Neural crest cell (in vitro differentiated cells): ENCODE measurements around the gene SNX15. TPM values are rescaled to one million over a fixed set of nuclear protein-coding genes. Genes with fewer than 3 reads are reported as not detected.
"Not testable (repeated sequence)": the region's sequence is repeated elsewhere in the genome, so short reads cannot be mapped to it uniquely, and the experiment has no call there.

ENCODE experiments used
- DNase-seq: peaks from one replicate; pipeline ENCODE4 v3.0.0; 2021; ENCODE audit warnings: low read depth, mixed read lengths, low spot score
- H3K27ac Mint-ChIP-seq: one replicate; pipeline ENCODE4 v1.8.0; 2021; ENCODE audit warnings: mild to moderate bottlenecking, mixed read lengths; ENCODE audit not compliant: unreplicated experiment
- H3K27me3 Mint-ChIP-seq: 2 replicates; pipeline ENCODE4 v1.8.0; 2021; ENCODE audit warnings: low read depth, mild to moderate bottlenecking, mixed read lengths
- H3K36me3 Mint-ChIP-seq: 2 replicates; pipeline ENCODE4 v1.8.0; 2021; ENCODE audit warnings: low read depth, mild to moderate bottlenecking, mixed read lengths
- H3K4me1 Mint-ChIP-seq: 2 replicates; pipeline ENCODE4 v1.8.0; 2021; ENCODE audit warnings: mixed read lengths
- H3K4me3 Mint-ChIP-seq: one replicate; pipeline ENCODE4 v1.8.0; 2021; ENCODE audit warnings: mild to moderate bottlenecking, mixed read lengths
- H3K9me3 Mint-ChIP-seq: 2 replicates; pipeline ENCODE4 v1.8.0; 2021; ENCODE audit warnings: mixed read lengths
- total RNA-seq: library from RNA; stranded (reverse); gene quantifications from 2 replicates; pipeline ENCODE4 v1.2.1, GENCODE V29; 2021
- TF ChIP-seq, protein P1 (sequence below): fragments of 200-600 bp; sonication (generic); conservative IDR thresholded peaks from 2 replicates; pipeline ENCODE4 v1.5.0; 2021; ENCODE audit warnings: antibody characterized with exemption, mild to moderate bottlenecking

Gene SNX15
- total RNA-seq, 1 donor from 2014 or later, result 31.7 TPM

GRCh38 chr11:64999478-64999877 lies 27.8 kb upstream of the SNX15 start:
- peaks cover 8% of the 10 kb centered on the region for H3K4me1 Mint-ChIP-seq
- H3K27me3 Mint-ChIP-seq, result no peaks in the 10 kb centered on the region
- DNase-seq, result no peak
- no peak overlapping the region for H3K4me3 Mint-ChIP-seq
- no peaks in the 10 kb centered on the region for H3K9me3 Mint-ChIP-seq
- H3K36me3 Mint-ChIP-seq, result no peaks in the 10 kb centered on the region
- TF ChIP-seq, protein P1, sequence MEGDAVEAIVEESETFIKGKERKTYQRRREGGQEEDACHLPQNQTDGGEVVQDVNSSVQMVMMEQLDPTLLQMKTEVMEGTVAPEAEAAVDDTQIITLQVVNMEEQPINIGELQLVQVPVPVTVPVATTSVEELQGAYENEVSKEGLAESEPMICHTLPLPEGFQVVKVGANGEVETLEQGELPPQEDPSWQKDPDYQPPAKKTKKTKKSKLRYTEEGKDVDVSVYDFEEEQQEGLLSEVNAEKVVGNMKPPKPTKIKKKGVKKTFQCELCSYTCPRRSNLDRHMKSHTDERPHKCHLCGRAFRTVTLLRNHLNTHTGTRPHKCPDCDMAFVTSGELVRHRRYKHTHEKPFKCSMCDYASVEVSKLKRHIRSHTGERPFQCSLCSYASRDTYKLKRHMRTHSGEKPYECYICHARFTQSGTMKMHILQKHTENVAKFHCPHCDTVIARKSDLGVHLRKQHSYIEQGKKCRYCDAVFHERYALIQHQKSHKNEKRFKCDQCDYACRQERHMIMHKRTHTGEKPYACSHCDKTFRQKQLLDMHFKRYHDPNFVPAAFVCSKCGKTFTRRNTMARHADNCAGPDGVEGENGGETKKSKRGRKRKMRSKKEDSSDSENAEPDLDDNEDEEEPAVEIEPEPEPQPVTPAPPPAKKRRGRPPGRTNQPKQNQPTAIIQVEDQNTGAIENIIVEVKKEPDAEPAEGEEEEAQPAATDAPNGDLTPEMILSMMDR, result no peak
- H3K27ac Mint-ChIP-seq, result no peak overlapping the region

GRCh38 chr11:65002706-65003105 lies 24.5 kb upstream of the SNX15 start:
- no peaks in the 10 kb centered on the region for H3K27me3 Mint-ChIP-seq
- no peak overlapping the region for H3K4me3 Mint-ChIP-seq
- H3K9me3 Mint-ChIP-seq, result no peaks in the 10 kb centered on the region
- DNase-seq, result no peak
- H3K27ac Mint-ChIP-seq, result no peak overlapping the region
- no peaks in the 10 kb centered on the region for H3K4me1 Mint-ChIP-seq
- no peaks in the 10 kb centered on the region for H3K36me3 Mint-ChIP-seq
- TF ChIP-seq, protein P1, result no peak

GRCh38 chr11:65003282-65003681 lies 24.0 kb upstream of the SNX15 start:
- no peaks in the 10 kb centered on the region for H3K9me3 Mint-ChIP-seq
- TF ChIP-seq, protein P1, result no peak
- H3K36me3 Mint-ChIP-seq, result no peaks in the 10 kb centered on the region
- no peak overlapping the region for H3K4me3 Mint-ChIP-seq
- no peak for DNase-seq
- H3K27me3 Mint-ChIP-seq, result no peaks in the 10 kb centered on the region
- H3K4me1 Mint-ChIP-seq, result no peaks in the 10 kb centered on the region
- H3K27ac Mint-ChIP-seq, result no peak overlapping the region

GRCh38 chr11:65003968-65004367 lies 23.3 kb upstream of the SNX15 start:
- not testable (repeated sequence) for H3K36me3 Mint-ChIP-seq, H3K9me3 Mint-ChIP-seq, H3K27me3 Mint-ChIP-seq, H3K4me3 Mint-ChIP-seq, DNase-seq, H3K27ac Mint-ChIP-seq, H3K4me1 Mint-ChIP-seq

DNA sequence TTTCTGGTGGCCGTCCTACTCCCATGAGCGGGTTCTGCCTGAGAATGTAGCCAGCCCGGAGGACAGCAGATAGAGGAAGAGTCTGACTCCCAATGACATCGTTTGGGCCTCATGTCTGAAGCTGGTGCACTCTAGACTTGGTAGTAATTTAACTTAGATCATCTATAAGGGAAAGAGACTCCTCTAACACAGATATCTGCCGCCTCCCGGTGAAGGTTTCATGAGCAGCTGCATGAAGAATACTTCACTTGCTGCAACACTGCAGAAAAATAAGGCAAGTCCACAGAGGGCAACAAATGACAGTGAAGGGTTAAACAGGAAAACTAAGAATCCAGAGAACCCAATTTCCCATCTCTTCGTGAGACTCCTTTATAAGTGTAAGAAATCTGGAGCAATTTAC lies 19.2 kb upstream of the SNX15 start:
- Mint-ChIP-seq H3K27ac (no peak overlapping the region), H3K4me1 (peaks cover 2% of the 10 kb centered on the region), H3K27me3 (no peaks in the 10 kb centered on the region), H3K4me3 (no peak overlapping the region), H3K36me3 (no peaks in the 10 kb centered on the region), H3K9me3 (no peaks in the 10 kb centered on the region)
- DNase-seq, result no peak
- TF ChIP-seq, protein P1, result no peak

DNA sequence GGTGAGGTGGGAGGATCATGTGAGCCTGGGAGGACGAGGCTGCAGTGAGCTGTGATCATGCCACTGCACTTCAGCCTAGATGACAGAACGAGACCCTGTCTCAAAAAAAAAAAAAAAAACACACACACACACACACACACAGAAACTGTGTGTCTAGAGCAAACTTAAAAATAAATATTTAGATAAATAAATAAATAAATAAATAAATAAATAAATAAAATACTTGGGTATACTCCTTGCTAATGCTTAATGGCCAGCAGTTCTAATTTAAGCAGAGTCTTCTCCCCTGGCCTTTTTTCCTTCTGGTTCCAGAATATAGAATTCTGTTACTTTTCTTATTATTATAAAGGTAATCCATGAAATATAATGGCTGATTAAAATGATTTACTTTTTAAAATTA lies 18.4 kb upstream of the SNX15 start:
- Mint-ChIP-seq H3K9me3 (no peaks in the 10 kb centered on the region), H3K27me3 (no peaks in the 10 kb centered on the region), H3K36me3 (no peaks in the 10 kb centered on the region), H3K4me1 (peaks cover 9% of the 10 kb centered on the region), H3K27ac (no peak overlapping the region), H3K4me3 (no peak overlapping the region)
- TF ChIP-seq, protein P1, result no peak
- no peak for DNase-seq
